Activated B cell treated with CpG ODN at 0.5 μM for 24 hours (primary cell): ENCODE results near the gene PTH1R. TPM values are rescaled to one million over a fixed set of nuclear protein-coding genes. Genes with fewer than 3 reads are reported as not detected.
A peak's percentile ranks its signal among the peaks of the same experiment; 100 is the strongest.

Source experiments
- ATAC-seq: fragments of 200-7000 bp; cut with Tn5 transposase; one replicate; pipeline ENCODE4 v1.10.0; 2021; ENCODE audit warnings: low read depth, mild to moderate bottlenecking, moderate library complexity
- CTCF ChIA-PET: fragments of 350-600 bp; sonication (Branson Sonifier 250); formaldehyde crosslinking; loops from one replicate; lab custom pipeline; 2021; ENCODE audit warnings: antibody characterized with exemption; lab: Charles Lee
- POLR2A ChIA-PET: fragments of 350-600 bp; sonication (Branson Sonifier 250); formaldehyde crosslinking; loops from one replicate; lab custom pipeline; 2021; ENCODE audit warnings: antibody characterized with exemption; lab: Charles Lee
- DNase-seq: peaks from one replicate; pipeline ENCODE4 v3.0.0; 2022
- H3K27ac Mint-ChIP-seq: one replicate; pipeline ENCODE4 v1.8.0; 2020; ENCODE audit warnings: mixed read lengths
- H3K27me3 Mint-ChIP-seq: one replicate; pipeline ENCODE4 v1.8.0; 2021; ENCODE audit warnings: mixed read lengths
- H3K36me3 Mint-ChIP-seq: one replicate; pipeline ENCODE4 v1.8.0; 2021; ENCODE audit warnings: low read depth, mixed read lengths
- H3K4me1 Mint-ChIP-seq: one replicate; pipeline ENCODE4 v1.8.0; 2021; ENCODE audit warnings: mixed read lengths
- H3K4me3 Mint-ChIP-seq: one replicate; pipeline ENCODE4 v1.8.0; 2020; ENCODE audit warnings: mild to moderate bottlenecking, mixed read lengths
- H3K9me3 Mint-ChIP-seq: one replicate; pipeline ENCODE4 v1.8.0; 2020; ENCODE audit warnings: mixed read lengths
- intact Hi-C: fragments of 100-400 bp; cut with micrococcal nuclease; formaldehyde crosslinking; loops from one replicate; pipeline ENCODE4 v1.15.1; 2024
- total RNA-seq: library from RNA; stranded (reverse); gene quantifications from 2 replicates; pipeline ENCODE4 v1.2.3, GENCODE V29; 2022
- TF ChIP-seq, protein P1 (sequence below): fragments of 200-600 bp; IDR thresholded peaks from one replicate; pipeline ENCODE4 v1.8.0; 2022; ENCODE audit warnings: antibody characterized with exemption, mild to moderate bottlenecking

PTH1R gene
- total RNA-seq, 1 donor from 2014 or later = not detected

DNA sequence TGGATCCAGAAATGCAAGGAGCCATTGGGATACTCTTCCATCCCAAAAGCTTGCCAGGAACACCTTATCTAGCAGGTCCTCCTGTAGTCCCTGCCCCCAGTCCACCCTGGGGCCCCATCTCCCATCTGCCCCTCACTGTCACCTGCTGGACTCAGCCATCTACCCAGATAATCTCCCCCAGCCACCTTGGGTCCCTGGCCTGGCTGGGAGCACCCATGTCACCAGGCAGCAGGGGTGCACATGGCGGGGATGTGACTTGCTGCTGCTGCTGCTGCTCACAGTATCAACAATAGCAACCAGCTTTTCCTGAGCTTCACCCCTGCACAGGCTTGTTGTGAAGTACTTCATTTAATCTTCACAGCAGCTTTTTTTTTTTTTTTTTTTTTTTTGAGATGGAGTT lies 12.6 kb downstream of the PTH1R start:
- TF ChIP-seq, protein P1, sequence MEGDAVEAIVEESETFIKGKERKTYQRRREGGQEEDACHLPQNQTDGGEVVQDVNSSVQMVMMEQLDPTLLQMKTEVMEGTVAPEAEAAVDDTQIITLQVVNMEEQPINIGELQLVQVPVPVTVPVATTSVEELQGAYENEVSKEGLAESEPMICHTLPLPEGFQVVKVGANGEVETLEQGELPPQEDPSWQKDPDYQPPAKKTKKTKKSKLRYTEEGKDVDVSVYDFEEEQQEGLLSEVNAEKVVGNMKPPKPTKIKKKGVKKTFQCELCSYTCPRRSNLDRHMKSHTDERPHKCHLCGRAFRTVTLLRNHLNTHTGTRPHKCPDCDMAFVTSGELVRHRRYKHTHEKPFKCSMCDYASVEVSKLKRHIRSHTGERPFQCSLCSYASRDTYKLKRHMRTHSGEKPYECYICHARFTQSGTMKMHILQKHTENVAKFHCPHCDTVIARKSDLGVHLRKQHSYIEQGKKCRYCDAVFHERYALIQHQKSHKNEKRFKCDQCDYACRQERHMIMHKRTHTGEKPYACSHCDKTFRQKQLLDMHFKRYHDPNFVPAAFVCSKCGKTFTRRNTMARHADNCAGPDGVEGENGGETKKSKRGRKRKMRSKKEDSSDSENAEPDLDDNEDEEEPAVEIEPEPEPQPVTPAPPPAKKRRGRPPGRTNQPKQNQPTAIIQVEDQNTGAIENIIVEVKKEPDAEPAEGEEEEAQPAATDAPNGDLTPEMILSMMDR = no peak
- CTCF ChIA-PET = no interaction called here
- DNase-seq (no peak), ATAC-seq (no peak)
- Mint-ChIP-seq H3K27me3 (peaks cover 38% of the 10 kb centered on the region), H3K36me3 (no peaks in the 10 kb centered on the region), H3K4me1 (peaks cover 14% of the 10 kb centered on the region), H3K4me3 (no peak overlapping the region), H3K27ac (no peak overlapping the region), H3K9me3 (no peaks in the 10 kb centered on the region)
- POLR2A ChIA-PET = interaction anchor here (0.6 to 0.7 kb wide), 2 partner anchors 1200 to 1407 kb away, joined by 3 to 5 read pairs; no protein-coding TSS in a partner anchor
- intact Hi-C loops = no loop called here

GRCh38 chr3:46891132-46891531 lies 13.6 kb downstream of the PTH1R start:
- ChIA-PET CTCF (no interaction called here), POLR2A (no interaction called here)
- TF ChIP-seq, protein P1 = no peak
- ATAC-seq (no peak), DNase-seq (no peak)
- Mint-ChIP-seq H3K4me1 (peaks cover 17% of the 10 kb centered on the region), H3K36me3 (no peaks in the 10 kb centered on the region), H3K4me3 (no peak overlapping the region), H3K27me3 (peaks cover 33% of the 10 kb centered on the region), H3K27ac (no peak overlapping the region), H3K9me3 (no peaks in the 10 kb centered on the region)
- intact Hi-C loops = no loop called here

GRCh38 chr3:46892285-46893145 lies 15.0 kb downstream of the PTH1R start:
- Mint-ChIP-seq H3K27me3 (peaks cover 31% of the 10 kb centered on the region), H3K9me3 (no peaks in the 10 kb centered on the region), H3K27ac (no peak overlapping the region), H3K36me3 (no peaks in the 10 kb centered on the region), H3K4me1 (peaks cover 17% of the 10 kb centered on the region), H3K4me3 (peak overlapping the region; percentile 72)
- ATAC-seq = peak; percentile 48
- intact Hi-C loops = no loop called here
- ChIA-PET CTCF (no interaction called here), POLR2A (no interaction called here)
- TF ChIP-seq, protein P1 = no peak
- no peak for DNase-seq

DNA sequence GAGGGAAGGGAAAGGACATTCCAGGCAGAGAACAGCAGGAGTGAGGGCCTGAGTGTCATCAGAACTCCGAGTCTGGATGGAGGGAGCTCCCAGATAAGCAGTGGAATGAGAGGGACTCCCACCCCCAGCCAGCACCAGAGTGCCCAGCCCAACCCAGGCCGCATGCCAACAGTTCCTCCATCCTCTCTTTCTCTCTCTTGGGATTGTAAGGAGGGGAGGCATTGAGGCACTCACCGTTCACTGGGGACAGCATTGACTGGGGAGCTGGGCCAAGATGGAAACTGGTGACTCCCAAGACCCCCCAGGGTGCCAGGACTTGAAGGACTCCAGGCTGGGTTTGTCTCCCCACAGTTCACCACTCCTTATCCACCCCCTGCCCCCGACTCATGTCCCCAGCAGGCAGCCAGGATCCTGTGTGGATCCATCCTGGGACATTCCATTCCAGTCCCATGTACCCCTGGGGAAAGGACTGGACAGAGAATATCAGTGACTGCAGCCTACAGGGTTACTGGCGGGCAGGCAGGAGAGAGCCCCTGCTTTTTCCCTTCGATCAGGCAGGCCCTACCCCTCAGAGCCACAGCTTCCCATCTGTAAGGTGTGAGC lies 15.7 kb downstream of the PTH1R start:
- no peaks in the 10 kb centered on the region for H3K9me3 Mint-ChIP-seq
- ChIA-PET CTCF (no interaction called here), POLR2A (no interaction called here)
- intact Hi-C loops = no loop called here
- no peak overlapping the region for H3K27ac Mint-ChIP-seq
- no peak overlapping the region for H3K4me3 Mint-ChIP-seq
- ATAC-seq = no peak
- DNase-seq = no peak
- peaks cover 34% of the 10 kb centered on the region for H3K27me3 Mint-ChIP-seq
- no peaks in the 10 kb centered on the region for H3K36me3 Mint-ChIP-seq
- TF ChIP-seq, protein P1 = no peak
- H3K4me1 Mint-ChIP-seq = peaks cover 17% of the 10 kb centered on the region

DNA sequence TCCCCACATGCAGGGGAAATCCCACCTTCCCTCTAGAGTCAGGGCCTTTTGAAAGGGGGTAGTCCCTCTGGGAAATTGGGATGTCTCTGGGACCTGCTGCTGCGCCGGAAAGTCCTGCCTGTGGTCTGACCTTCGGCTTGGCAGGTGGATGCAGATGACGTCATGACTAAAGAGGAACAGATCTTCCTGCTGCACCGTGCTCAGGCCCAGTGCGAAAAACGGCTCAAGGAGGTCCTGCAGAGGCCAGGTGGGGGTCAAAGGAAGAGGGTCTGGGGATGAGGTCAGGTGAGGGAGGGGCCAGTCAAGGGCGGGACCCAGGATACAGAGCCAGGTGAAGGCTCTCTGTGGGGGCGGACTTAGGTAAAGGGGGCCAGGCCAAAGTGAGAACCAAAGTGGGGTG lies 16.2 kb downstream of the PTH1R start:
- H3K27me3 Mint-ChIP-seq = peaks cover 36% of the 10 kb centered on the region
- ATAC-seq (no peak), DNase-seq (no peak)
- no peak overlapping the region for H3K27ac Mint-ChIP-seq
- intact Hi-C loops = no loop called here
- CTCF ChIA-PET = interaction anchor here (2.0 kb wide), 1 partner anchor 48 kb away, joined by 6 read pairs; no protein-coding TSS in a partner anchor
- H3K4me1 Mint-ChIP-seq = peaks cover 19% of the 10 kb centered on the region
- POLR2A ChIA-PET = no interaction called here
- H3K36me3 Mint-ChIP-seq = no peaks in the 10 kb centered on the region
- TF ChIP-seq, protein P1 = no peak
- H3K9me3 Mint-ChIP-seq = no peaks in the 10 kb centered on the region
- H3K4me3 Mint-ChIP-seq = no peak overlapping the region
